ENCODE data around the gene ESPL1. TPM values are rescaled to one million over a fixed set of nuclear protein-coding genes. Genes with fewer than 3 reads are reported as not detected.

The ESPL1 gene
- total and polyA plus RNA-seq, 2 of the 13 experiments (the other 11 are each of a cell fraction or from before 2014, with no cell fraction given): 5.8 to 11.5 TPM

DNA sequence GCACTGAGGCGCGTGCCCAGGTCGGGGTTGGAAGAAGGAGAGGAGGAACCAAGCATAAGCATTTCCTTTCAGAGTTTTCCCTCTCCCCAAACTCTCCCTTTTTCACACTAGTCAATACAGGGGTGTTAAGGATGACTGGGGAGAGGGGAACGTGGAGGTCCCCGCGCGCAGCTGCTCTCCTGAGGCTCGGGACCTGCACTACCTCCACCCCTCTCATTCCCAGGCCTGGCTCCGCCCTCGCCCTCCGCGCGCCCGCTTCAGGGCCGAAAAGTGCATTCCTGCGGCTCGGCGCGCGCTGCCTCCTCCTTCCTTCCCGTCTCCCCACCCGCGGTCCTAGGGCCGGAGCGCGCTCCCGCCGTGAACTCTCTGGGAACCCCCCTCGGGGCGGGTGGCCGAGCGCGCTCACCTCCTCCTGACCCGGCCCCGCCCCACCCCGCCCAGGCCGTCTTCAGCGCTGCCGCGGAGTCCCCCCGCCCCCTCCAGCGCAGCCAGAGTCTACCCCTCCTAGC is 47.4 kb upstream of the ESPL1 start (continued):
- TF ChIP-seq, protein P1, sequence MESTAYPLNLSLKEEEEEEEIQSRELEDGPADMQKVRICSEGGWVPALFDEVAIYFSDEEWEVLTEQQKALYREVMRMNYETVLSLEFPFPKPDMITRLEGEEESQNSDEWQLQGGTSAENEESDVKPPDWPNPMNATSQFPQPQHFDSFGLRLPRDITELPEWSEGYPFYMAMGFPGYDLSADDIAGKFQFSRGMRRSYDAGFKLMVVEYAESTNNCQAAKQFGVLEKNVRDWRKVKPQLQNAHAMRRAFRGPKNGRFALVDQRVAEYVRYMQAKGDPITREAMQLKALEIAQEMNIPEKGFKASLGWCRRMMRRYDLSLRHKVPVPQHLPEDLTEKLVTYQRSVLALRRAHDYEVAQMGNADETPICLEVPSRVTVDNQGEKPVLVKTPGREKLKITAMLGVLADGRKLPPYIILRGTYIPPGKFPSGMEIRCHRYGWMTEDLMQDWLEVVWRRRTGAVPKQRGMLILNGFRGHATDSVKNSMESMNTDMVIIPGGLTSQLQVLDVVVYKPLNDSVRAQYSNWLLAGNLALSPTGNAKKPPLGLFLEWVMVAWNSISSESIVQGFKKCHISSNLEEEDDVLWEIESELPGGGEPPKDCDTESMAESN (CRISPR knock-in tag; conservative IDR thresholded peaks at IDR 0.05): no peak
- TF ChIP-seq REPIN1 (CRISPR knock-in tag; IDR thresholded peaks at IDR 0.05; ENCODE audit: borderline replicate concordance, low read depth) (no peak), MAZ (IDR thresholded peaks at IDR 0.05; ENCODE audit: borderline replicate concordance, low read depth, low read length) (no peak; the same call in 1 of the 2 replicates), MAZ (CRISPR knock-in tag; IDR thresholded peaks at IDR 0.05; ENCODE audit: low read depth) (no peak), AGO2 (optimal IDR thresholded peaks at IDR 0.05; ENCODE audit: low read depth, low read length) (no peak), ZNF749 (CRISPR knock-in tag; IDR thresholded peaks at IDR 0.05; ENCODE audit: borderline replicate concordance) (no peak), STAG1 (CRISPR knock-in tag; IDR thresholded peaks at IDR 0.05) (no peak), ZMYM4 (CRISPR knock-in tag; IDR thresholded peaks at IDR 0.05) (no peak), CHD4 (IDR thresholded peaks at IDR 0.05; ENCODE audit: borderline replicate concordance, low read length) (no peak), HOMEZ (CRISPR knock-in tag; IDR thresholded peaks at IDR 0.05; ENCODE audit: low read depth) (no peak), ZNF205 (CRISPR knock-in tag; IDR thresholded peaks at IDR 0.05) (no peak), NR2C2 (CRISPR knock-in tag; IDR thresholded peaks at IDR 0.05; ENCODE audit: borderline replicate concordance) (no peak; the same call in 1 of the 2 replicates), HIVEP1 (CRISPR knock-in tag; IDR thresholded peaks at IDR 0.05) (no peak), MXD3 (CRISPR knock-in tag; IDR thresholded peaks at IDR 0.05) (no peak), ZNF556 (CRISPR knock-in tag; IDR thresholded peaks at IDR 0.05; ENCODE audit: borderline replicate concordance) (no peak; the same call in 1 of the 2 replicates), ZNF510 (CRISPR knock-in tag; IDR thresholded peaks at IDR 0.05; ENCODE audit: low read depth) (no peak)
- TF ChIP-seq, protein P2, sequence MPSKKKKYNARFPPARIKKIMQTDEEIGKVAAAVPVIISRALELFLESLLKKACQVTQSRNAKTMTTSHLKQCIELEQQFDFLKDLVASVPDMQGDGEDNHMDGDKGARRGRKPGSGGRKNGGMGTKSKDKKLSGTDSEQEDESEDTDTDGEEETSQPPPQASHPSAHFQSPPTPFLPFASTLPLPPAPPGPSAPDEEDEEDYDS (CRISPR knock-in tag; IDR thresholded peaks at IDR 0.05): 0 out of 2 replicates have a peak, but pooled peaks have one; percentile 27
- TF ChIP-seq, protein P3, sequence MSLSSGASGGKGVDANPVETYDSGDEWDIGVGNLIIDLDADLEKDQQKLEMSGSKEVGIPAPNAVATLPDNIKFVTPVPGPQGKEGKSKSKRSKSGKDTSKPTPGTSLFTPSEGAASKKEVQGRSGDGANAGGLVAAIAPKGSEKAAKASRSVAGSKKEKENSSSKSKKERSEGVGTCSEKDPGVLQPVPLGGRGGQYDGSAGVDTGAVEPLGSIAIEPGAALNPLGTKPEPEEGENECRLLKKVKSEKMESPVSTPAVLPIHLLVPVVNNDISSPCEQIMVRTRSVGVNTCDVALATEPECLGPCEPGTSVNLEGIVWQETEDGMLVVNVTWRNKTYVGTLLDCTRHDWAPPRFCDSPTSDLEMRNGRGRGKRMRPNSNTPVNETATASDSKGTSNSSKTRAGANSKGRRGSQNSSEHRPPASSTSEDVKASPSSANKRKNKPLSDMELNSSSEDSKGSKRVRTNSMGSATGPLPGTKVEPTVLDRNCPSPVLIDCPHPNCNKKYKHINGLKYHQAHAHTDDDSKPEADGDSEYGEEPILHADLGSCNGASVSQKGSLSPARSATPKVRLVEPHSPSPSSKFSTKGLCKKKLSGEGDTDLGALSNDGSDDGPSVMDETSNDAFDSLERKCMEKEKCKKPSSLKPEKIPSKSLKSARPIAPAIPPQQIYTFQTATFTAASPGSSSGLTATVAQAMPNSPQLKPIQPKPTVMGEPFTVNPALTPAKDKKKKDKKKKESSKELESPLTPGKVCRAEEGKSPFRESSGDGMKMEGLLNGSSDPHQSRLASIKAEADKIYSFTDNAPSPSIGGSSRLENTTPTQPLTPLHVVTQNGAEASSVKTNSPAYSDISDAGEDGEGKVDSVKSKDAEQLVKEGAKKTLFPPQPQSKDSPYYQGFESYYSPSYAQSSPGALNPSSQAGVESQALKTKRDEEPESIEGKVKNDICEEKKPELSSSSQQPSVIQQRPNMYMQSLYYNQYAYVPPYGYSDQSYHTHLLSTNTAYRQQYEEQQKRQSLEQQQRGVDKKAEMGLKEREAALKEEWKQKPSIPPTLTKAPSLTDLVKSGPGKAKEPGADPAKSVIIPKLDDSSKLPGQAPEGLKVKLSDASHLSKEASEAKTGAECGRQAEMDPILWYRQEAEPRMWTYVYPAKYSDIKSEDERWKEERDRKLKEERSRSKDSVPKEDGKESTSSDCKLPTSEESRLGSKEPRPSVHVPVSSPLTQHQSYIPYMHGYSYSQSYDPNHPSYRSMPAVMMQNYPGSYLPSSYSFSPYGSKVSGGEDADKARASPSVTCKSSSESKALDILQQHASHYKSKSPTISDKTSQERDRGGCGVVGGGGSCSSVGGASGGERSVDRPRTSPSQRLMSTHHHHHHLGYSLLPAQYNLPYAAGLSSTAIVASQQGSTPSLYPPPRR (CRISPR knock-in tag; IDR thresholded peaks at IDR 0.05; ENCODE audit: borderline replicate concordance): 0 out of 2 replicates have a peak, but pooled peaks have one; percentile 15

All from HepG2 (cell line).